OCI-LY1 (cell line): ENCODE results near the gene MAP3K7CL.

Experiments
- EZH2 ChIP-seq: fragments of 200-600 bp; sonication (generic), shearing (Covaris generic); IDR thresholded peaks from 2 replicates; pipeline ENCODE4 v1.8.0; 2017; ENCODE audit warnings: borderline replicate concordance, mixed run types, mild to moderate bottlenecking, antibody characterized with exemption, low read length, moderate library complexity, mixed read lengths
- TF ChIP-seq, protein P1 (sequence below): fragments of 200-600 bp; sonication (generic), shearing (Covaris generic); IDR thresholded peaks from 2 replicates; pipeline ENCODE4 v1.5.1; 2017; ENCODE audit warnings: mild to moderate bottlenecking, antibody characterized with exemption, low read length, moderate library complexity, mixed read lengths

- TF ChIP-seq, protein P1, sequence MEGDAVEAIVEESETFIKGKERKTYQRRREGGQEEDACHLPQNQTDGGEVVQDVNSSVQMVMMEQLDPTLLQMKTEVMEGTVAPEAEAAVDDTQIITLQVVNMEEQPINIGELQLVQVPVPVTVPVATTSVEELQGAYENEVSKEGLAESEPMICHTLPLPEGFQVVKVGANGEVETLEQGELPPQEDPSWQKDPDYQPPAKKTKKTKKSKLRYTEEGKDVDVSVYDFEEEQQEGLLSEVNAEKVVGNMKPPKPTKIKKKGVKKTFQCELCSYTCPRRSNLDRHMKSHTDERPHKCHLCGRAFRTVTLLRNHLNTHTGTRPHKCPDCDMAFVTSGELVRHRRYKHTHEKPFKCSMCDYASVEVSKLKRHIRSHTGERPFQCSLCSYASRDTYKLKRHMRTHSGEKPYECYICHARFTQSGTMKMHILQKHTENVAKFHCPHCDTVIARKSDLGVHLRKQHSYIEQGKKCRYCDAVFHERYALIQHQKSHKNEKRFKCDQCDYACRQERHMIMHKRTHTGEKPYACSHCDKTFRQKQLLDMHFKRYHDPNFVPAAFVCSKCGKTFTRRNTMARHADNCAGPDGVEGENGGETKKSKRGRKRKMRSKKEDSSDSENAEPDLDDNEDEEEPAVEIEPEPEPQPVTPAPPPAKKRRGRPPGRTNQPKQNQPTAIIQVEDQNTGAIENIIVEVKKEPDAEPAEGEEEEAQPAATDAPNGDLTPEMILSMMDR = no peak
- no peak for TF ChIP-seq EZH2
These were observed 76.0 kb downstream of the MAP3K7CL start for GRCh38 chr21:29206445-29206844.
